VCaP (cell line): ENCODE measurements around the gene KLHL22.
"Not testable (repeated sequence)": the region's sequence is repeated elsewhere in the genome, so short reads cannot be mapped to it uniquely, and the experiment has no call there.

Experiments
- H3K27ac ChIP-seq: fragments of 450-650 bp; 2 replicates; pipeline ENCODE4 v1.5.1; 2017
- CTCF ChIP-seq: fragments of 450-650 bp; conservative IDR thresholded peaks from 2 replicates; pipeline ENCODE4 v1.5.1; 2017; ENCODE audit warnings: mild to moderate bottlenecking, moderate library complexity

The KLHL22 gene

GRCh38 chr22:20506543-20507252, 11.1 kb upstream of the KLHL22 start:
- peak overlapping the region; percentile 88 for H3K27ac ChIP-seq
- TF ChIP-seq CTCF, result no peak

GRCh38 chr22:20504293-20504922, 8.8 kb upstream of the KLHL22 start:
- not testable (repeated sequence) for H3K27ac ChIP-seq

GRCh38 chr22:20503816-20504215, 8.2 kb upstream of the KLHL22 start:
- H3K27ac ChIP-seq, result no peak overlapping the region

GRCh38 chr22:20499769-20500168, 4.2 kb upstream of the KLHL22 start:
- no peak overlapping the region for H3K27ac ChIP-seq
- no peak for TF ChIP-seq CTCF

More at GRCh38 chr22:20503816-20504215, 8.2 kb upstream of the KLHL22 start:
- TF ChIP-seq CTCF, result no peak

- no peak for TF ChIP-seq CTCF
- peak overlapping the region; percentile 26; the same call in 1 of the 2 replicates for H3K27ac ChIP-seq
These were observed 3.3 kb upstream of the KLHL22 start for GRCh38 chr22:20498913-20499312.

- peak overlapping the region; percentile 97 for H3K27ac ChIP-seq
- TF ChIP-seq CTCF, result no peak
These were observed 1.8 kb upstream of the KLHL22 start for GRCh38 chr22:20497426-20497825.

- peak; percentile 98 for TF ChIP-seq CTCF
These were observed 476 bp upstream of the KLHL22 start for GRCh38 chr22:20495861-20496681.

More at GRCh38 chr22:20495861-20496681, 476 bp upstream of the KLHL22 start:
- peak overlapping the region; percentile 97 for H3K27ac ChIP-seq
